Adrenal gland (tissue), 5 donors: Measurements from ENCODE around the gene LYRM4.

Experiments used
- POLR2A ChIP-seq, 2 donors: fragments of 450-650 bp; IDR thresholded peaks; one replicate each; pipeline ENCODE4 v1.6.1; 2017; ENCODE audit warnings: antibody characterized with exemption in 2 of 2, mild to moderate bottlenecking in 2 of 2, moderate library complexity in 1 of 2
- TF ChIP-seq, protein P1 (sequence below), 6 experiments: fragments of 450-650 bp in 4 of 6; fragments of 200-600 bp in 2 of 6; sonication (generic) in 1 of 6; IDR thresholded peaks; 1 replicate in 5 of 6; 2 replicates in 1 of 6; pipeline versions ENCODE4 v1.5.1 to v1.8.0; 2016 to 2021; ENCODE audit warnings: antibody characterized with exemption in 6 of 6, mild to moderate bottlenecking in 2 of 6, moderate library complexity in 1 of 6
- donor health status: DM: no; HTN: no; CAD: no.

DNA sequence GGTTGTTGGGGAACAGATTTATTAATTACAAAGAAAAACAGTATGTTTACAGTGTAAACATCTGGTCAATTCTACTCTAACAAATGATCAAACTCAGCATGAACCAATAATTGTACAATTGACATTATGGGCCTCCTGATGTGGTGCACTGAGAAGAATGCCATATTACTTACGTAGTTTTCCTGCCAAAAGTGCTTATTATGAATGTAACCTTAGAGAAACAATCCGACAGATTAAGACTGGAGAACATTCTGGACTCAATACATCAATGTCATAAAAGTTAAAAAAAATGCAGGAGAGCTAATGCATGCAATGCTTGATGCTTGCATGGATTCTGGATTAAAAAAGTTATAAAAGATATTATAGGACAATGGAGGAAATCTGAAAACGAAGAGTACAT lies 69.0 kb downstream of the LYRM4 start:
- TF ChIP-seq, protein P1, sequence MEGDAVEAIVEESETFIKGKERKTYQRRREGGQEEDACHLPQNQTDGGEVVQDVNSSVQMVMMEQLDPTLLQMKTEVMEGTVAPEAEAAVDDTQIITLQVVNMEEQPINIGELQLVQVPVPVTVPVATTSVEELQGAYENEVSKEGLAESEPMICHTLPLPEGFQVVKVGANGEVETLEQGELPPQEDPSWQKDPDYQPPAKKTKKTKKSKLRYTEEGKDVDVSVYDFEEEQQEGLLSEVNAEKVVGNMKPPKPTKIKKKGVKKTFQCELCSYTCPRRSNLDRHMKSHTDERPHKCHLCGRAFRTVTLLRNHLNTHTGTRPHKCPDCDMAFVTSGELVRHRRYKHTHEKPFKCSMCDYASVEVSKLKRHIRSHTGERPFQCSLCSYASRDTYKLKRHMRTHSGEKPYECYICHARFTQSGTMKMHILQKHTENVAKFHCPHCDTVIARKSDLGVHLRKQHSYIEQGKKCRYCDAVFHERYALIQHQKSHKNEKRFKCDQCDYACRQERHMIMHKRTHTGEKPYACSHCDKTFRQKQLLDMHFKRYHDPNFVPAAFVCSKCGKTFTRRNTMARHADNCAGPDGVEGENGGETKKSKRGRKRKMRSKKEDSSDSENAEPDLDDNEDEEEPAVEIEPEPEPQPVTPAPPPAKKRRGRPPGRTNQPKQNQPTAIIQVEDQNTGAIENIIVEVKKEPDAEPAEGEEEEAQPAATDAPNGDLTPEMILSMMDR (IDR thresholded peaks at IDR 0.05), result no peak
- no peak for TF ChIP-seq POLR2A (IDR thresholded peaks at IDR 0.05)
